GM19438 (cell line): Measurements from ENCODE around the gene ILK.
A peak's percentile ranks its signal among the peaks of the same experiment; 100 is the strongest.

Source experiments
- ATAC-seq: cut with Tn5 transposase; IDR thresholded peaks from one replicate; pipeline ENCODE4 v1.9.1; 2021; ENCODE audit warnings: low read depth; ENCODE audit not compliant: unreplicated experiment

Gene ILK

DNA sequence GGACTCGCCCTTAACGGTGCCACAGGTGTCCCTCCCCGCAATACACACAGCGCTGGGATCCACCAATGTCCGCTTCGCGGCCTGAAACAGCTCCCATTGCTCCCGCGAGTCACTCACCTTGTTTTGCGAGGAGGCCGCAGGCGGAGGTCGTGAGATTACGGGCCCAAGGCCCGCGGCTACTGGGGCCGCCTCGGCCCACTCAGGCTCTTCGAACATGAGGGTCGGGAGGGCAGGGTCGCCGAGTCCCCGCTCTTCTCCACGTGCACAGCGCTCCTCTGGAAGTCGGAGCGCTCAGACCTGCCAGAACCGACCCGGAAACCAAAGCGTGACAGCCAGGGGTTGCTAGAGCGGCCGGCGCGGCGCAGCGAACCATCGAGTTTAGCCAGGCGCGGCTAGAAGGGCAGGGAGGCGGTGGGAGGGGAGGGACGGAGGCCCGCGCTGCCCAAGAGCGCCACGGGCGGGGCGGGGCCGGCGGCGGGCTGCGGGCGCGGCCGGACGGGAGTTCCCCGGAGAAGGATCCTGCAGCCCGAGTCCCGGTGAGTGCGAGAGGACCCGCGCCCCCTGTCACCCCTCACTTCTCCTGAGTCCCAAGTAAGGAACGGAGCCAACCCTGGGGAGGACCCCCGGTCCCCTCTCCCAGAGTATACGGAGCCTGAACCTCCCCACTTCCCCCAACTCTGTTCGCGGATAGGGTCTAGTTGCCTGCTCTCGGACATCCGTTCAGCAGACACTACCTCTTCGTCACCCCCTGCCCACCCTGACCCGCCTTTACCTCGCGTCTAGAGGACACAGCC is at the start of gene ILK, which contains the start of gene RRP8:
Gene ILK, plus strand, starts transcription at position 488 of the 794 bp plus-strand sequence. CDS start 498 bp downstream, outside the sequence.
Gene RRP8, minus strand, starts transcription at position 330 of the 794 bp plus-strand sequence. Its CDS starts 114 bp downstream, at position 216.
- ATAC-seq: peak; percentile 61

DNA sequence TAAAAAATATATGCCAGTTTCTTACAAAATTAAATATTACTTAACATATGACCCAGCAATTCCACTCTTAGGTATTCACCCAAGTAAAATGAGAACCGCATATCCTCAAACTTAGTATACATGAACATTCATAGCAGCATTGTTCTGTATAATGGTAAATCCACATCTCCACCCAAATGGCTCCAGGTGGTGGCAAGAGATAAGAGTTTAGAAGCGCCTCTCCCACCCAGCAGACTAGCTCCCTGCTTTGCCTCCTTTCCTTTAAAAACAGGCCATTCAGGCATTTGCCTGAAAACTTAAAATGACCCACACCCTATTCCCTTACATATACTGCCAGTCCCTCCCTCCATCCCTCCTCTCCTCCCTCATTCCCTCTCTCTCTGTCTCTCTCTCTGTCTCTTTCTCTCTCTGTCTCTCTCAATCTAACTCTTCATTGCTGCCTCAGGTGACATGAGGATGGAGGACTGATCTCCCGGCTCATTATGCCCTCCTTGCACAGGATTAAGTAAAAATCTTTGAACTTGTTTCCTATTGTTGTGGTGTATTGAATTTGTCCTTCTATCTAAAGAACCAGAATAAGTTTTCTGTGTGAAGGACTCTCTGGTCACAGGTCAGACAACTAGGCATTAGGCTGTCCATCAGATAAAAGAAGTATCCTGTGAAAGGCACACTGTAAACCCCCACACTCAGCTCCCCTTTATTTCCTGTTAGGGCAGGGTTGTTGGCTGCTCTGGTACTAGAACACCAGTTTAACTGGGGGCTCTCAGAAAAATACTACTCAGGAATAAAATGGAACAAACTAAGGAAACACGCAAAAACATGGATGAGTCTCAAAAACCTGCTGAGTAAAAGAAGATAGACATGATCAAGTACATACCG is 48.5 kb upstream of the ILK start:
- no peak for ATAC-seq

GRCh38 chr11:6556139-6556949 is 47.2 kb upstream of the ILK start:
- no peak for ATAC-seq

GRCh38 chr11:6557063-6557462 is 46.5 kb upstream of the ILK start:
- no peak for ATAC-seq

- no peak for ATAC-seq
Measured at GRCh38 chr11:6557761-6558674, 45.6 kb upstream of the ILK start.

DNA sequence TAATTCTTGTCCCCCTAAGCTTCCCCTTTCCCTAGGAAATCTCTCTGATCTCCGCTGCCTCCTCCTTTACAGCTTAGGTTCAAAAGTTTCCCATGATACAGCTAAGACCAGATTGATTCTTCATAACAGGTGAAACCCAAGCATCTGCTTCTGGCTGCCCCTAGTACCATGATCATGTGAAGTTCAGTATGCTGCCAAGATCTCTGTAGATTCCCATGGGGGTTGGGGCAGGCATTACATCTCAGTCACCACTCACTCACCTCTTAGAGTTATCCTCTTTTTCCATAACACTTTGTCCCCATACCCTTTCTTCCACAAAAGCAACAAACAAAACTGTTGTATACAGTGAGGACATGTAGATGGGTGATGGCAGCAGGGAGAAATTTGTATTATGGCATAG is 44.2 kb upstream of the ILK start:
- ATAC-seq: no peak

DNA sequence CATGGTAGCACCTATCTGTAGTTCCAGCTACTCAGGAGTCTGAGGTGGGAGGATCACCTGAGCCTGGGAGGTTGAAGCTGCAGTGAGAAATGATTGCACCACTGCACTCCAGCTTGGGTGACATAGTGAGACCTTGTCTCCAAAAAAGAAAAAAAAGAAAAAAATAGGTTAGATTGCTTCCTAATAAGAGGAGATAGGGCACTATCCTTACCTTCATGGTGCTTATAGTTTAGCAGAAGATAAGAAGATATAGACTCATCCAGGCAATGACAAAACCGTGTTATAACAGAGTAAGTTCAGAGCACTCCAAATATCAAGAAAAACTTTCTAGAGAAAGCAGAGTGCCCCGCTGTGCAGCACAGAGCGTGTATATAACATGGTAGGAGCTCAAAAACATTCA is 42.3 kb upstream of the ILK start:
- no peak for ATAC-seq

DNA sequence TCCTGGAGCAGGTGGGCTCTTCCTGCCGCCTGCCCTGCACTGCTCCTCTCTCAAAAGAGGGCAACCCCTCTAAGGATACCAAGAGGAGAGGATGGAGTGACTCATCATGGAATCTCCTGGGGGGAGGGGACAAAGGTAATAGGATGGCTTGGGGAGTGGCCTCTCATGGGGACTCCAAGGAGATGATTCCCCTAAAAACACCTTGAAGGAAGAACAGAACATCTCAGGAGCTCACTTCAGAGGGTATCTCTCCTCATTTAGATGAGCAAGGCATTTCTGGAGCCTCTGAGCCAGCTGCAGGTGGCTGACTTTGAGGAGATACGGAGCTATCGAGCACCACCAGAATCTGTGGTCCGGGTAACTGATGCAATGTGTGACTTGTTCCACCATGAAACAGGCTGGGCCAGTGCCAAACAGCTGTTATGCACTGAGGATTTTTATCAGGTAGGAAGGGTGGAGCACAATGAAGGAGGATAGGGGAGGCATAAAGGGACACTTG is 40.4 kb upstream of the ILK start:
- ATAC-seq: no peak

GRCh38 chr11:6563667-6564066 is 39.9 kb upstream of the ILK start:
- no peak for ATAC-seq

DNA sequence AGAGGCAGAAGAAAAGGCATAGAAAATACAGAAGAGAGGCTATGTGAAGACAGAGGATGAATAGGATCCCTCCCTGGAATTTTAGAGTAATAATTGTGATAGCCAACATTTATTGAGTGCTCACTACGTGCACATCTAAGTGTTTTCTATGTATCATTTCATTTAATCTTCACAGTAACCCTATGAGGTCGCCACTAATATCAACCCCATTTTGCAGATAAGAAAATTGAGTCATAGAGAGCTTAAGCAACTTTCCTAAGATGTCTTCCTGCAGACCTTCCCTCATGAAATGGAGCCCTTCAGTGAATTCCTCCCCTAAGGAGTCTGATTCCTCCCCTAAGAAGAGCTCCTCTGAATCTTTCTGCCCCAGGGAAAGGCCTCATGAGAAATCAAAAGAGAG is 38.2 kb upstream of the ILK start:
- no peak for ATAC-seq

DNA sequence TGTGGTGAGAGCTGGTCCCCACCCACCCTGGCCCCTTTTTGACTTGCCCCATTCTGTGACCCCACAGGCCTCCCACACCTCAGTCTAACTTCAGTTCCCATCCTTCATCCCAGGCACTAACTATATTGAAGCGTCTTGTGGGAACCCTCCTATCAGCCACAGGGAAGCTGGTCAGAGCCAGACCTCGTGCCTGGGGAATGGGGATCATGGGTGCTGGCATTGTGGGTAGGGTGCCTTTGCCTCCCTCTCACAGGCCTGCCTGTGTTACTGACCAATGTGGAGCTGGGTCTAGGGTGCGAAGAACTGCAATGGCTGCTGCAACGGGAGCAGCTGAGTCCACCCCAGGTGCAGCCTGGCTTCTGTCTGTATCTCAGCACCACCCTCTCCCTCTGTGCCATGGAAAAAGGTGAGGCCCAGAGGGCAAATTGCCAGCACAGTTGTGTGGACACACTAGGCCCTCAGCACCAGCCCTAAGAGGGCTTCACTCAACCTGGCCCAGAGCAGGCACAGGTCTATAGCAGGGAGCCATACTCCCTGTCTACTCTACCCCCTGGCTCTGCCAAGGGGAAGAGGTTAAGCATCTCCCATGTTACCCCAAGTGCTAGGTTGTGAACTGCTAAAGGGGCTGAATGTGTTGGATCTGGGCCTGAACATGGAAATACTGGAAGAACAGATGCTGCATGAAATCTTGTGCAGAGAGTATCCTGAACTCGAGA is 37.4 kb upstream of the ILK start:
- no peak for ATAC-seq

- no peak for ATAC-seq
Measured at GRCh38 chr11:6566704-6567370, 36.7 kb upstream of the ILK start.

- ATAC-seq: no peak
Measured at GRCh38 chr11:6567371-6567745, 36.2 kb upstream of the ILK start.

DNA sequence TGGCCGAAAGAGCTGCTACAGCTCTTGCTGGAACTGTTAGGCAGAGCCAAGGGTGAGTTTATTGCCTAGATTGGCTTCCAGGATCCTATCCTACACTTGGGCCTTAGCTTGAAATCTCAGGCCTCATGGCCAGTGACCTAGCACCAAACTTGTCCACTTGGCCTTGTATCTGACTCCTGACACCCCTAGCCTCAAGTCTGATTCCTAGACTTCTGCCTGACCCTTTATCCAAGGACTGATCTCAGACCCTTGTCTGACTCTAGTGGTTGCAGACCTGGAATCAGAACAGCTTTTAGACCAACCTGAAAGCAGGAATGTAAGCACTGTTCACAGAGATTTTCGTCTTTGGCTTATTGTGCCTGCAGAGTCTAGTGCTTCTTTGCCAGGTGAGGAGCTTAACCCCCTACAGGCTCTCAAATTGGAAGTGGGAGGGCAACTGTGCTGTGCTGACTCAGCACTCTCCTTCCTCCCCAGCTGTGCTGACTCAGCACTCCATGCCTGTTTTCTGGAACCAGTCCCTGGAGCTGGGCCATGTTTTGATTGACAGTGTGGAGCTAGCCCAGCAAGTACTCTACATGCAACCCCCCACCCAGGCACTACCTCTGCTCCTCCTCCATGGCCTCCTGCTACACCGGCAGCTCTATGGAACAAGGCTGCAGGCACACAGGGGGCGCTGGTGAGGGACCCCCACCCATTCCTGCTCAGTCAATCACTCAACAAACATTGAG is 35.2 kb upstream of the ILK start:
- no peak for ATAC-seq

- ATAC-seq: no peak
Measured at GRCh38 chr11:6569706-6570105, 33.9 kb upstream of the ILK start.

DNA sequence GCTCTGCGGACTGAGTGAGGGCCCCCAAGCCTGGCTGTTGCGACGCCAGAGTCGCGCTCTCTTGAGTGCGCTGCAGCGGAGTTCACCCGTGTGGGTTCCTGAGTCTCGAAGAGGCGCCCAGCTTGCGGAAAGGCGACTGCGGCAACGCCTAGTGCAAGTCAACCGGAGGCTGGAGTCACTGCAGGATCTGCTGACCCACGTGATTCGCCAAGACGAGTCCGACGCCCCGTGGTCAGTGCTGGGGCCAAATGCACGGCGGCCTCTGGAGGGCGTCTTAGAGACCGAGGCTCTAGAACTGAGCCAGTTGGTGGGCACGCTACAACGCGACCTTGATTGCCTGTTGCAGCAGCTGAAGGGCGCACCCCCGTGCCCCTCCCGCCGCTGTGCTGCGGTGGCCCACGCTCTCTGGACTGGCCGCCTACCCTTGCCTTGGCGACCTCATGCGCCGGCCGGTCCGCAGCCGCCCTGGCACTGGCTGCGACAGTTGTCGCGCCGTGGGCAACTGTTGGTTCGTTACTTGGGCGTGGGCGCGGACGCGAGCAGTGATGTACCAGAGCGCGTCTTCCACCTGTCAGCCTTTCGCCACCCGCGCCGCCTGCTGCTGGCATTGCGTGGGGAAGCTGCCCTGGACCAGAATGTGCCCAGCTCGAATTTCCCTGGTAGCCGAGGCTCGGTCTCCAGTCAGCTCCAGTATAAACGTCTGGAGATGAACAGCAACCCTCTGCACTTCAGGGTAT is 32.7 kb upstream of the ILK start:
- ATAC-seq: no peak

GRCh38 chr11:6571434-6572008 is 32.1 kb upstream of the ILK start:
- ATAC-seq: no peak
